Hematopoietic multipotent progenitor cell (in vitro differentiated cells): ENCODE measurements around the gene PAQR7. TPM values are rescaled to one million over a fixed set of nuclear protein-coding genes. Genes with fewer than 3 reads are reported as not detected.

Source experiments
- DNase-seq, 3 donors: peaks; one replicate each; pipeline ENCODE4 v3.0.0-alpha.2; 2011 to 2015; ENCODE audit warnings: low read depth in 2 of 3, low spot score in 2 of 3
- small RNA-seq: library from RNA; depleted of rRNA; stranded (forward); fragments of <200 nt; gene quantifications from one replicate; pipeline ENCODE3, GENCODE V24; 2012
- total RNA-seq: library from RNA; depleted of rRNA; stranded (reverse); fragments of >200 nt; gene quantifications from one replicate; pipeline ENCODE4 v1.2.3, GENCODE V29; 2012

PAQR7 gene
- total RNA-seq, 1 donor = 25.6 TPM

GRCh38 chr1:25820247-25821111 is 55.0 kb downstream of the PAQR7 start:
- DNase-seq = peak in 2 of 3 donors; percentile 53 to 77

- peak; percentile 82 to 89 (median 87) for DNase-seq
Observed at GRCh38 chr1:25819491-25820246, 55.8 kb downstream of the PAQR7 start, which contains the start of gene MTFR1L. MTFR1L (plus strand) TSS chr1:25819954; CDS start chr1:25823105, 3,151 bp downstream.

- DNase-seq = no peak
Observed at GRCh38 chr1:25818569-25818968, 56.9 kb downstream of the PAQR7 start.

- no peak for DNase-seq
Observed at GRCh38 chr1:25817840-25818501, 57.5 kb downstream of the PAQR7 start.

DNA sequence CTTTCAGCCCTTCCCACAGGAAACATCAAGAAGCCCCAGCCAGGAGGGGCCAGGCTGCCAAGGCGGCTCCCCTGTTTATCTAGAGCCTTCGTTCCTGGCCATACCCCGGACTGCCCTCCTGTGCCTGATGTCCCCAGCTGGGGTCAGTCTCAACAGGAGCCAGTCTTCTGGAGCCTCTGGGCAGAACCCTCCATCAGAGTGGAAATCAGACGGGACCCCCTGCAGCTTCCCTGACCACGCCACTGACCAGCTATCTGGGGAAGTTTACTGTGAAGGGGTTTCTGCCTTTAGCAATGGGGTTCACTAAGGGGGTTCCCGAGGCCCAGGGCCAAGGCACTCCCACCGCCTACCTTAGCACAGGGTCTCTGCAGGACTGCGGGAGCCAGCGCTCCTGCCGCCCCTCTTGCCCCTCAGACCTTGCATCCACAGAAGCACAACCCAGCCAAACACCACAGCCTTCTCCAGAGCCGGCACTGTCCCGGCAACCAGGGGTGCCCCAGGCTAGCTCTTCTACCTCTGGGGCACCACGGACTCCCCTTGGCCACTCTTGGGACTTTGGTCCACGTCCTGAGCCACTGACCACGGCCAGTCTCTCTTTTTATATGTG is 59.3 kb downstream of the PAQR7 start:
- no peak for DNase-seq

DNA sequence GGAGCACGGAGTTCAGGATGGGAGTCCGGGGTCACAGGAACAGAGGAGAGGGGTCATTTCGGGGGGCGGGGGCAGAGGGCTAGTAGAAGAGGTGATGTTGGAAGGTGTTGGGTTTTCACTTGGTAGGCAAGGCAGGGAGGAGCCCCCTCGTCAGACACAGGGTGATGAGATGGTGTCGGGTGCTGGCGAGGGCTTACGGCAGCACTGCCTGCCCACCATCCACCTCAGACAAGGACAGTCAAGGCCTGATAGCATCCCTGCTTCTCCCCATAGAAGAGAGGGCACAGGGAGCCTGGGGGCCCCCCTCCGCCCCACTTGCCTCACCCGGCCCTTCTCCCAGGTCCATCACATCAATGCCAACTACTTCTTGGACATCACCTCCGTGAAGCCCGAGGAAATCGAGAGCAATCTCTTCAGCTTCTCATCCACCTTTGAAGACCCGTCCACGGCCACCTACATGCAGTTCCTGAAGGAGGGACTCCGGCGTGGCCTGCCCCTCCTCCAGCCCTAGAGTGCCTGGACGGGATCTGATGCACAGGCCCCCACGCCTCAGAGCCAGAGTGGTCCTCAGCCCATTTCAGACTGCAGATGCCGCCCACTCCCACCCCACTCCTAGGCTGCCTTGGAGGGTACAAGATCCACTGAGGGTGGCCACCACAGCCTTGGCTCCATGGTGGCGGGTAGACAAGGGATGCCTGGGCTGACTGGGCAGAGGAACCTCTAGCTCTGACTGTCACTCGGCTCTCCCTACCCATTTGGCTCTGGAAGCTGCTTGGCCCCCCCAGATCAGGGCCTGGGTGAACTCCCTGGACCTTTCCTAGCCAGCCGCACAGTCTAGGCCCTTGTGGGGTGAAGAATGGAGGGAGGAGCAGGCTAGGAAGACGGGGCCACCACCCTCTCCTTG is 60.0 kb downstream of the PAQR7 start:
- no peak for DNase-seq

- DNase-seq = no peak
Observed at GRCh38 chr1:25814549-25815087, 60.9 kb downstream of the PAQR7 start.

DNA sequence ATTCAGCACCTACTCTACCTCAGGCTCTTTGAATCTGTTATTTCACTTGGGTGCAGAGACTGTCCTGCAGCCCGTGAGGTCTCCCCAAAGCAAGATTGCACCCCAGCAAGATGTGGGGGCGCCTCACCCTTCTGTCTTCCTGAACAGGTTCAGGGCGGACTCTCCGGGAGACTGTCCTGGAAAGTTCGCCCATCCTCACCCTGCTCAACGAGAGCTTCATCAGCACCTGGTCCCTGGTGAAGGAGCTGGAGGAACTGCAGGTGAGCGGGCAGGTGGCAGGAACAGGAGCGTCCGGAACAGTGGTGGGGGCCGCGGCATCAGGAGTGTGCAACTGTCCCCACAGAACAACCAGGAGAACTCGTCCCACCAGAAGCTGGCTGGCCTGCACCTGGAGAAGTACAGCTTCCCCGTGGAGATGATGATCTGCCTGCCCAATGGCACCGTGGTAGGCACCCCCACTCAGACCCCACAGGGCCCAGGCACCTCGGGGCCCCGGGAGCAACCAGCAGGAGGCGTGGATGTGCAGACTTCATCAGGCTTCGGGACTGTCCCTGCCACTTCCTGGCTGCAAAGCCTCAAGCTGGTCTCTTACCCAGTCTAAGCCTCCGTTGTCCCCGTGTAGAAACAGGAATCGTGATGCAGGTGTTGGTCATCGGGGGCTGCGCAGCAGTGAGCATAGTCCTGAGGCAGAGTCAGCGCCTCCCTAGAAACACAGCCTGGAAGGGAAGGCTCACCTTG is 61.6 kb downstream of the PAQR7 start:
- DNase-seq = no peak

DNA sequence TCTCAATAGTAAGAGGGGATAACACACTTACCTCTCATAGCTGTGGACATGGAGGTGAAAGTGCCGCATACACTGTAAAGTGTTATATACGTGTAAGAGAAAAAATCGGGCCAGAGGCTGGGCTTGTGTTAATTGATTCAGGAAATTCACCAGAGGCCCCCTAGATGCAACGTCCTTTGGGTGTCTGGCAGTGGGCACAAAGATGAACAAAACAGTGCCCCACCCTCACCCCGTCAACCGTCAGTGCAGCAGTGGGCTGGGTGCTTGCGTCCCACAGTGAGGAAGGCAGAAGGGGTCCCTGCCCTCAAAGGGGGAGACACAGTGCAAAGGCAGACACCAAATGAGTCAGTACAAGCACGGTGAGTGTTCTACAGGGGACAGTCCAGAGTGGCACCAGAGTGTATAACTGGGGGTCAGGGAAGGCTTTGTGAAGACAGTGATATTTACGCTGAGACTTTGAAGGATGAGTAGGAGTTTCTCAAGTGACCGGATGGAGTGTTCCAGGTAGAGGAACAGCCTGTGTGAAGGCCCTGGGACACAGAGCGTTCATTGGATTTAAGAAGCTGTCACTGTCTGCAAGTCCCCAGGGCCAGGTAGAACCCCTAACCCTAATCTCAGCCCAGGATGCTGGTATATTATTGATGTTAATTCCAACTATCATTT is 62.3 kb downstream of the PAQR7 start:
- DNase-seq = no peak

Small RNA genes within 50 kb of the gene (small RNA-seq; reads per million reads assigned to genes)
- gene AL033528.1 = not detected
- gene RF00019 = not detected
- gene SNRPFP2 = not detected

Other genes starting within 250 kb of the PAQR7 start
- 39.3 TPM for gene SELENON, start 75.5 kb downstream of the PAQR7 start, total RNA-seq
- gene MTFR1L, start 55.8 kb downstream of the PAQR7 start, total RNA-seq = 55.2 TPM
- gene AUNIP, start 16.3 kb downstream of the PAQR7 start, total RNA-seq = 1.3 TPM
- 50.6 TPM for gene STMN1, start 30.7 kb upstream of the PAQR7 start, total RNA-seq
- 6.5 TPM for gene PAFAH2, start 122.4 kb upstream of the PAQR7 start, total RNA-seq
- gene EXTL1, start 146.1 kb upstream of the PAQR7 start, total RNA-seq = under 0.01 TPM
- under 0.01 TPM for gene SLC30A2, start 170.4 kb upstream of the PAQR7 start, total RNA-seq
- gene TRIM63, start 191.9 kb upstream of the PAQR7 start, total RNA-seq = not detected
- 8.6 TPM for gene PDIK1L, start 236.1 kb upstream of the PAQR7 start, total RNA-seq